Measurements from ENCODE around the gene TOMM20L. TPM values are rescaled to one million over a fixed set of nuclear protein-coding genes. Genes with fewer than 3 reads are reported as not detected.
"Not testable (repeated sequence)": the region's sequence is repeated elsewhere in the genome, so short reads cannot be mapped to it uniquely, and the experiment has no call there.

TOMM20L gene
- total RNA-seq, 1 experiment from 2014 or later: not detected

- Histone ChIP-seq H3K27ac (ENCODE audit: low read length) (no peak overlapping the region), H3K9me3 (ENCODE audit: control insufficient read depth, insufficient read depth, low read depth, low read length) (no peaks in the 10 kb centered on the region), H3K4me3 (ENCODE audit: low read depth in 2 of 2, low read length in 2 of 2) (no peak overlapping the region), H3K27me3 (ENCODE audit: control insufficient read depth, insufficient read depth, low read length) (no peaks in the 10 kb centered on the region), H3K36me3 (ENCODE audit: control insufficient read depth, insufficient read depth, low read length) (peaks cover 5% of the 10 kb centered on the region; the same call in 1 of the 2 replicates), H3K4me1 (ENCODE audit: control insufficient read depth, insufficient read depth, low read length) (no peaks in the 10 kb centered on the region; the same call in 1 of the 2 replicates)
- BruUV-seq (replicated peaks): no TSS peak
- intact Hi-C loops (cut with micrococcal nuclease; ENCODE audit: unreplicated experiment) (no loop called here), in situ Hi-C loops (cut with HindIII; ENCODE audit: low pct_unique_long_range_greater_than_20kb, low sequenced_read_pairs) (no loop called here)
- DNase-seq (ENCODE audit: low read depth, low spot score): no peak
- TF ChIP-seq TCF7L2 (IDR thresholded peaks at IDR 0.05; ENCODE audit: low read depth, low read length) (no peak), SIN3A (IDR thresholded peaks at IDR 0.05; ENCODE audit: borderline replicate concordance, insufficient read depth, low read depth, low read length) (no peak), REST (IDR thresholded peaks at IDR 0.05; ENCODE audit: insufficient read depth in 1 of 2, low read depth in 2 of 2, low read length in 1 of 2) (no peak), POLR2AphosphoS5 (IDR thresholded peaks at IDR 0.05; ENCODE audit: low read depth, low read length) (no peak)
- TF ChIP-seq, protein P1, sequence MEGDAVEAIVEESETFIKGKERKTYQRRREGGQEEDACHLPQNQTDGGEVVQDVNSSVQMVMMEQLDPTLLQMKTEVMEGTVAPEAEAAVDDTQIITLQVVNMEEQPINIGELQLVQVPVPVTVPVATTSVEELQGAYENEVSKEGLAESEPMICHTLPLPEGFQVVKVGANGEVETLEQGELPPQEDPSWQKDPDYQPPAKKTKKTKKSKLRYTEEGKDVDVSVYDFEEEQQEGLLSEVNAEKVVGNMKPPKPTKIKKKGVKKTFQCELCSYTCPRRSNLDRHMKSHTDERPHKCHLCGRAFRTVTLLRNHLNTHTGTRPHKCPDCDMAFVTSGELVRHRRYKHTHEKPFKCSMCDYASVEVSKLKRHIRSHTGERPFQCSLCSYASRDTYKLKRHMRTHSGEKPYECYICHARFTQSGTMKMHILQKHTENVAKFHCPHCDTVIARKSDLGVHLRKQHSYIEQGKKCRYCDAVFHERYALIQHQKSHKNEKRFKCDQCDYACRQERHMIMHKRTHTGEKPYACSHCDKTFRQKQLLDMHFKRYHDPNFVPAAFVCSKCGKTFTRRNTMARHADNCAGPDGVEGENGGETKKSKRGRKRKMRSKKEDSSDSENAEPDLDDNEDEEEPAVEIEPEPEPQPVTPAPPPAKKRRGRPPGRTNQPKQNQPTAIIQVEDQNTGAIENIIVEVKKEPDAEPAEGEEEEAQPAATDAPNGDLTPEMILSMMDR (IDR thresholded peaks at IDR 0.05): no peak
- CTCF ChIA-PET: no interaction called here
- ATAC-seq: no peak
- POLR2A ChIA-PET: no interaction called here
These were observed 40.9 kb upstream of the TOMM20L start for GRCh38 chr14:58354808-58355207.

DNA sequence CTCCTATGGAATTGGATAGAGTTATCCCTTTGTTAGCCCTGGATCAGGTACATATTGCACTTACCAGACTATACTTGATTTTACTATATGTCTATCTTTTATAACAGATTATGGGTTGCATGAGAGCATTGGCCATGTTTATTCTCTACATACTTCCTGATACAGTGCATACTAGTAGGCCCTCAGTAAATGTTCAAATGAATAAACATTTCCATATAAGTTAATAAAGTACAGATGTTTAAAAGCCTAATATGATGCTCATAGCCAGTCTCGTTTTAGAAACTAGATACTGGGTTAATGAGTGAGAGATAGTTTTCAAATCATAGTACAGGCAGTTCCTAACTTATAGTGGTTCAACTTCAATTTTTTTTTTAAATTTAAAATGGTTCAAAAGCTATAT is 39.5 kb upstream of the TOMM20L start:
- intact Hi-C loops (cut with micrococcal nuclease; ENCODE audit: unreplicated experiment): no loop called here
- no peaks in the 10 kb centered on the region for H3K27me3 ChIP-seq (ENCODE audit: control insufficient read depth, insufficient read depth, low read length)
- ATAC-seq (no peak), DNase-seq (ENCODE audit: low read depth, low spot score) (no peak)
- TF ChIP-seq TCF7L2 (IDR thresholded peaks at IDR 0.05; ENCODE audit: low read depth, low read length): no peak
- TF ChIP-seq SIN3A (IDR thresholded peaks at IDR 0.05; ENCODE audit: borderline replicate concordance, insufficient read depth, low read depth, low read length): no peak
- no peak overlapping the region for H3K4me3 ChIP-seq (ENCODE audit: low read depth in 2 of 2, low read length in 2 of 2)
- POLR2A ChIA-PET: no interaction called here
- H3K9me3 ChIP-seq (ENCODE audit: control insufficient read depth, insufficient read depth, low read depth, low read length): no peaks in the 10 kb centered on the region
- BruUV-seq (replicated peaks): no TSS peak
- H3K27ac ChIP-seq (ENCODE audit: low read length): no peak overlapping the region
- H3K36me3 ChIP-seq (ENCODE audit: control insufficient read depth, insufficient read depth, low read length): peaks cover 7% of the 10 kb centered on the region; the same call in 1 of the 2 replicates
- in situ Hi-C loops (cut with HindIII; ENCODE audit: low pct_unique_long_range_greater_than_20kb, low sequenced_read_pairs): no loop called here
- no peaks in the 10 kb centered on the region; the same call in 1 of the 2 replicates for H3K4me1 ChIP-seq (ENCODE audit: control insufficient read depth, insufficient read depth, low read length)
- CTCF ChIA-PET: no interaction called here

GRCh38 chr14:58362272-58362671 is 33.5 kb upstream of the TOMM20L start:
- peaks cover 18% of the 10 kb centered on the region for H3K36me3 ChIP-seq (ENCODE audit: control insufficient read depth, insufficient read depth, low read length)
- H3K4me3 ChIP-seq (ENCODE audit: low read depth in 2 of 2, low read length in 2 of 2); H3K9me3 ChIP-seq (ENCODE audit: control insufficient read depth, insufficient read depth, low read depth, low read length); H3K27me3 ChIP-seq (ENCODE audit: control insufficient read depth, insufficient read depth, low read length); in situ Hi-C loops (cut with HindIII; ENCODE audit: low pct_unique_long_range_greater_than_20kb, low sequenced_read_pairs); intact Hi-C loops (cut with micrococcal nuclease; ENCODE audit: unreplicated experiment); H3K4me1 ChIP-seq (ENCODE audit: control insufficient read depth, insufficient read depth, low read length); DNase-seq (ENCODE audit: low read depth, low spot score); CTCF ChIA-PET; BruUV-seq (replicated peaks); H3K27ac ChIP-seq (ENCODE audit: low read length); ATAC-seq: not testable (repeated sequence)
- POLR2A ChIA-PET: interaction anchor here (0.6 kb wide), 1 partner anchor 1218 kb away, joined by 10 read pairs; no protein-coding TSS in a partner anchor
